Choroid plexus epithelial cell (primary cell): ENCODE results near the gene FRMD3.

Experiments
- DNase-seq: peaks from one replicate; pipeline ENCODE4 v3.0.0-alpha.2; 2010; ENCODE audit warnings: low read depth
- H3K4me3 ChIP-seq: 2 replicates; pipeline ENCODE4 v1.5.1; 2011; ENCODE audit warnings: low read depth, mild to moderate bottlenecking, control low read depth, low read length, moderate library complexity
- TF ChIP-seq, protein P1 (sequence below): conservative IDR thresholded peaks from 2 replicates; pipeline ENCODE4 v1.5.1; 2011; ENCODE audit warnings: low read depth, mild to moderate bottlenecking, control low read depth, inconsistent platforms, low read length, moderate library complexity

The FRMD3 gene

DNA sequence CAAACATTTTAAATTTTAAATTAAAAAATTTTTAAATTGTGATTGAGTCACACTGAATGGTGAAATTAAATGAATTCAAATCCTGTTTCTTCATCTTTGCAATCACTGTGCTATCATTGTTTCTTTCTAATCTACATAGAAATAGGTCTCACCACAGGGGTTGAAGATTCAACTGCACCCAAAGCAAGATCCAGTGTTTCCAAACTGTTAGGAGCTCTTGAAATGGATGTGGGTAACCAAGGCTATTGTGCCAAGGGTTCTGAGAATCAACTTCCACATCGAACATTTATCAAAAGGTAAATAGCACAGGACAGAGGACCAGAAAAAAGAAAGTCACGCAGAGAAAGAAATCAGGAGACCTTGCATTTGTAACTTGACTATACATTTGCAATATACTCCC is 302.7 kb downstream of the FRMD3 start:
- H3K4me3 ChIP-seq, result no peak overlapping the region
- TF ChIP-seq, protein P1, sequence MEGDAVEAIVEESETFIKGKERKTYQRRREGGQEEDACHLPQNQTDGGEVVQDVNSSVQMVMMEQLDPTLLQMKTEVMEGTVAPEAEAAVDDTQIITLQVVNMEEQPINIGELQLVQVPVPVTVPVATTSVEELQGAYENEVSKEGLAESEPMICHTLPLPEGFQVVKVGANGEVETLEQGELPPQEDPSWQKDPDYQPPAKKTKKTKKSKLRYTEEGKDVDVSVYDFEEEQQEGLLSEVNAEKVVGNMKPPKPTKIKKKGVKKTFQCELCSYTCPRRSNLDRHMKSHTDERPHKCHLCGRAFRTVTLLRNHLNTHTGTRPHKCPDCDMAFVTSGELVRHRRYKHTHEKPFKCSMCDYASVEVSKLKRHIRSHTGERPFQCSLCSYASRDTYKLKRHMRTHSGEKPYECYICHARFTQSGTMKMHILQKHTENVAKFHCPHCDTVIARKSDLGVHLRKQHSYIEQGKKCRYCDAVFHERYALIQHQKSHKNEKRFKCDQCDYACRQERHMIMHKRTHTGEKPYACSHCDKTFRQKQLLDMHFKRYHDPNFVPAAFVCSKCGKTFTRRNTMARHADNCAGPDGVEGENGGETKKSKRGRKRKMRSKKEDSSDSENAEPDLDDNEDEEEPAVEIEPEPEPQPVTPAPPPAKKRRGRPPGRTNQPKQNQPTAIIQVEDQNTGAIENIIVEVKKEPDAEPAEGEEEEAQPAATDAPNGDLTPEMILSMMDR, result no peak

DNA sequence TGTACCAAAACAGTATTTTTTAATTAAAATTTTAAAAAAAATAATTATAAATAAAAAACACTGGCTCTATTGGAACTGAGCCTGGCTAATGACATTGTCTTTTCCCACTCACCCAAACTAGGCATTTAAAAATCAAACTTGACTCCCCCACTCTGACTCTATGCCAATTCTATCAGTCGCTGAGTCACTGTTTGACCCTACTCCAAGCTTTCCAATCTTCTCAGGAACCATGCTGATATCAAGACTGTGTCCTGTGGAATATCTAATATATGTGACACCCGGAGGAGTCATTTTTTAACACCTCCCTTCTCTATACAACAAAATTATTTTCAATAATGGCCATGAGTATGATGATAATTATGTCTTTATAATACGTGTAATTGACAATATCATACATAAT is 303.7 kb downstream of the FRMD3 start:
- TF ChIP-seq, protein P1, result no peak
- no peak overlapping the region for H3K4me3 ChIP-seq
- DNase-seq, result no peak

More for the DNA sequence above, 302.7 kb downstream of the FRMD3 start:
- DNase-seq, result no peak

DNA sequence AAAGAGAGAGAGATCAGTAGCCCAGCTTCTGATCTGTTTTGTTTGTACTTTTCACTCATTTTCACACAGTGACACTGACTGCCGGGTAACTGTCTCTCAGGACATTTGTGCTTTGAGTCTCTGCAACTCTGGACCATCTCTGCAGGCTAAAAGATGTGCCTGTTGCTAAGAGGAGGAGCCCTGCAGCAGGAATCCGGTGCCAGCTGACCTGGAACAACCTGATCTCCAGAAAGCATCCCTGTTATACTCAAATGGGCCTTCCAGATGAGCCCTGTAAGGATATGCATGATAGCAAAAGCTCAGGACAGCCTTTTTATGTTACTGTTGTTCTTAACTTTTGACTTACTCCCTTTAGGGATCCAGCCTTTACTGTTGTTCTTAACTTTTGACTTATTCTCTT is 304.6 kb downstream of the FRMD3 start:
- H3K4me3 ChIP-seq, result no peak overlapping the region
- TF ChIP-seq, protein P1, result no peak
- DNase-seq, result no peak

DNA sequence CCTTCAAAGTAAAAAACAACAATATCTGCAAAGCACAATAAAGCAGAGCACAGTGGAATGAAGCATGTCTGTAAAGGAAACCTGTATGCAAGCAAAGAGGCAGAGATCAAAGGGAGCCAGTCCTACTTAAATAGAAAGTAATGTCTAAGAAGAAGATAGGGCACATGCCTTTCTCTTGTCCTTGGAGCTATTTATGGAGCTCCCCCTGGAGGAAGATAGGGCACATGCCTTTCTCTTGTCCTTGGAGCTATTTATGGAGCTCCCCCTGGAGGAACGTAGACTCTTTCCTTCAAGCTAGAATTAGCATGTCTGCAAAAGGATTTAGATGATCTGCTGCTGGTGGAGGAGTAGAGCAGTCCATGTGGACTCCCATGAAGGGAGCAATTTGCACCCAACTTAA is 307.2 kb downstream of the FRMD3 start:
- no peak overlapping the region for H3K4me3 ChIP-seq
- peak; percentile 15 for DNase-seq
- TF ChIP-seq, protein P1, result peak; percentile 19

DNA sequence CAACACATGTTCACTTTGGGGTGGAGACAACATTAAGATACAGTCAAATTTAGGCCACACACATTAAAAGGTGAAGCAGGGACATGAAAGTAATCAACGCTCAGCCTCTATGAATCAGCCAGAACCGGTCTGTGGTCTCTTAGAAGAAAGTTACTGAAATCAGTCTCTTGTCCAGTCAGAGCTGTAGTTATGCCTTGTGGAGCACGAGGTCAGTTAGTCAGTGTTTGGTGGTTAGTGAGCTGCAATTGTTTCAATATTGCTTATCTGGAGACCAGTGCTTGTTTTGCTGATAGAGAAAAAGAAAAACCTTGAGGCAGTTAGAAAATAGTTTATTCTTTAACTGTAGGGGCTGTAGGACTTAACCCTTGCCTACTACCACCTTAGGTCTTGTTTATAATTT is 317.5 kb downstream of the FRMD3 start:
- TF ChIP-seq, protein P1, result no peak
- DNase-seq, result peak; percentile 90
- H3K4me3 ChIP-seq, result no peak overlapping the region

DNA sequence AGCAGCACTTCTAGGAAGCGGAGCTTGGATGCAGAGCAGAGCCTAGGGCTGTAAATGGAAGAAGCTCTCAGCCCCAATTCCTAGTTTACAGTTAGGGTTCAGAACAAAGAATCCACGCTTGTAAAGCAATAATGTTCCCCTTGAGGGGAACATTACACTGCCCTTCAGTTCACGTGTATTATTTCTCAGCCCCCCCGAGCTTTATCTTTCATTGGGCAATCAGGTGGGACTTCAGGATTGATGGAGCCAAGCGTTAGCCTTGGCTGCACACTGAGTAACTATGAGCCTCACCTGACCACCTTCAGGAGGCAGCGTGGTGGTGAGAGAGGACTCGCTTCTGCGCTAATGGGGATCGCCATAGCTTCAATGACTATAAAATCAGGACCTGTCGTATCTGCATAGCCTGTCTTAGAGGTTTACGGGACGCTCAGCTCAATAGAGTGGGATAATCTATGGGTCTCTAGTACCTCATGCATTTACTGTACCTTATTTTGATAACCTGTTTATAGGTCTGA is 318.2 kb downstream of the FRMD3 start:
- TF ChIP-seq, protein P1, result no peak
- DNase-seq, result no peak
- H3K4me3 ChIP-seq, result peak overlapping the region; percentile 70

DNA sequence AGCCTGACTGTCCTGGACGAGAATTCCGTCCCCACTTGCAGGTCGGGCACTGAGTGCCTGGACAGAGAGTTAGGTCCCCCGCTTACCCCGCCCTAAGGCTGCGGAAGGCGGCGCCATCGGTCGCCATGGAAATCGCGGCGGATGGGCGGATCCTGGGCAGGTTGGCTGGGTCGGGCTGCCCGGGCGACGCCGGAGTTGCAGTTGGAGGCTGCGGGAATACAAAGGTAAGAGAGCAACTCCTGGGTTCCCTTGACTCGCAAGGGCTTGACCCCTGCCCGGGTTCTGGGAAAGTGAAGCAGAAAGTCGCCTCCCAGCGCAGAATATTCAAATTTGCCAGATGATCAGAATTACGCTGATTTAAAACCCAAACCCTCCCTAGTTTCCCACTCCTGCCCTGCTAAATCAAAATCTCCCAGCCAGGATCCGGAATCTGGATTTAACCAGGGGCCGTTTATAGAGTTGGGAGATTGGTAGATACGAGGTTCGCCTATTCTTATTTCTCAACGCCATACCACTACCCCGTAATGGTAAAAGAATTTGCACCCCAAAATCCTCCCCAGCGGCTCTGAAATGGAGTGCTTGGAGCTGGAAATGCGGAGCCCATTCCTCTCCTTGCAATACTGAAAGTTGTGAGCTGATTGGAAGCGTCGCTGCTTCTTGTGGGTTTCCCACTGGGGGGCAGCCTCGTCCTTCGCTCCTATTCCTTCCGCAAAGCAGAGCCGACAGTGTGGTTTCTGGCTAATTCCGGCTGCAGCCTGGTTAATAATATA is 318.9 kb downstream of the FRMD3 start:
- peak; percentile 91 for DNase-seq
- TF ChIP-seq, protein P1, result peak; percentile 73
- H3K4me3 ChIP-seq, result peak overlapping the region; percentile 70
